MM.1S (cell line): ENCODE measurements around the gene MBD5.

Experiments
- DNase-seq: peaks from one replicate; pipeline ENCODE4 v3.0.0-alpha.2; 2015
- H2AFZ ChIP-seq: fragments of 300-600 bp; sonication (generic); 2 replicates; pipeline ENCODE4 v1.6.0; 2016; ENCODE audit warnings: antibody characterized with exemption, low read length
- H3F3A ChIP-seq: fragments of 300-600 bp; sonication (generic); 2 replicates; pipeline ENCODE4 v1.6.1; 2016; ENCODE audit warnings: mild to moderate bottlenecking, antibody characterized with exemption, low read length, moderate library complexity, mixed read lengths; ENCODE audit not compliant: insufficient read depth
- H3K27ac ChIP-seq: fragments of 300-600 bp; sonication (generic); 2 replicates; pipeline ENCODE4 v1.5.1; 2016; ENCODE audit warnings: mild to moderate bottlenecking, low read length
- H3K27me3 ChIP-seq: fragments of 300-600 bp; sonication (generic); replicated peaks from 2 replicates; pipeline ENCODE4 v1.6.0; 2016; ENCODE audit warnings: low read length; ENCODE audit not compliant: insufficient read depth
- H3K36me3 ChIP-seq: fragments of 300-600 bp; sonication (generic); replicated peaks from 2 replicates; pipeline ENCODE4 v1.6.1; 2016; ENCODE audit warnings: mild to moderate bottlenecking, low read length, mixed read lengths; ENCODE audit not compliant: insufficient read depth
- H3K4me1 ChIP-seq: fragments of 300-600 bp; sonication (generic); 2 replicates; pipeline ENCODE4 v1.6.1; 2016; ENCODE audit warnings: low read length, mixed read lengths
- H3K4me2 ChIP-seq: fragments of 300-600 bp; sonication (generic); 2 replicates; pipeline ENCODE4 v1.6.0; 2016; ENCODE audit warnings: low read depth, low read length
- H3K4me3 ChIP-seq: fragments of 300-600 bp; sonication (generic); 2 replicates; pipeline ENCODE4 v1.5.1; 2016; ENCODE audit warnings: low read length, mixed read lengths
- H3K79me2 ChIP-seq: fragments of 300-600 bp; sonication (generic); 2 replicates; pipeline ENCODE4 v1.6.1; 2016; ENCODE audit warnings: mixed run types, low read length, mixed read lengths
- H3K9ac ChIP-seq: fragments of 300-600 bp; sonication (generic); 2 replicates; pipeline ENCODE4 v1.6.1; 2016; ENCODE audit warnings: low read length, mixed read lengths
- H3K9me2 ChIP-seq: fragments of 300-600 bp; sonication (generic); replicated peaks from 2 replicates; pipeline ENCODE4 v1.6.1; 2016; ENCODE audit warnings: mild to moderate bottlenecking, low read length, mixed read lengths; ENCODE audit not compliant: insufficient read depth
- H3K9me3 ChIP-seq: fragments of 300-600 bp; sonication (generic); replicated peaks from 2 replicates; pipeline ENCODE4 v1.6.1; 2016; ENCODE audit warnings: mild to moderate bottlenecking, low read length, mixed read lengths; ENCODE audit not compliant: insufficient read depth
- H4K20me1 ChIP-seq: fragments of 300-600 bp; sonication (generic); 2 replicates; pipeline ENCODE4 v1.6.1; 2016; ENCODE audit warnings: mild to moderate bottlenecking, low read length, moderate library complexity, mixed read lengths; ENCODE audit not compliant: insufficient read depth
- EZH2 ChIP-seq: fragments of 300-600 bp; sonication (generic); optimal IDR thresholded peaks from 2 replicates; pipeline ENCODE3; 2017; ENCODE audit warnings: low read depth, mild to moderate bottlenecking, antibody characterized with exemption, low read length, mixed read lengths
- EZH2phosphoT487 ChIP-seq: fragments of 300-600 bp; sonication (generic); IDR thresholded peaks from 2 replicates; pipeline ENCODE4 v1.6.1; 2018; ENCODE audit warnings: antibody characterized with exemption, low read length
- TF ChIP-seq, protein P1 (sequence below): fragments of 300-600 bp; sonication (generic); IDR thresholded peaks from 2 replicates; pipeline ENCODE4 v1.5.1; 2016; ENCODE audit warnings: antibody characterized with exemption, low read length, mixed read lengths

The MBD5 gene

GRCh38 chr2:148483665-148484064, 462.8 kb downstream of the MBD5 start:
- no peaks in the 10 kb centered on the region for H4K20me1 ChIP-seq
- no peak for TF ChIP-seq EZH2phosphoT487
- no peak for TF ChIP-seq EZH2
- TF ChIP-seq, protein P1, sequence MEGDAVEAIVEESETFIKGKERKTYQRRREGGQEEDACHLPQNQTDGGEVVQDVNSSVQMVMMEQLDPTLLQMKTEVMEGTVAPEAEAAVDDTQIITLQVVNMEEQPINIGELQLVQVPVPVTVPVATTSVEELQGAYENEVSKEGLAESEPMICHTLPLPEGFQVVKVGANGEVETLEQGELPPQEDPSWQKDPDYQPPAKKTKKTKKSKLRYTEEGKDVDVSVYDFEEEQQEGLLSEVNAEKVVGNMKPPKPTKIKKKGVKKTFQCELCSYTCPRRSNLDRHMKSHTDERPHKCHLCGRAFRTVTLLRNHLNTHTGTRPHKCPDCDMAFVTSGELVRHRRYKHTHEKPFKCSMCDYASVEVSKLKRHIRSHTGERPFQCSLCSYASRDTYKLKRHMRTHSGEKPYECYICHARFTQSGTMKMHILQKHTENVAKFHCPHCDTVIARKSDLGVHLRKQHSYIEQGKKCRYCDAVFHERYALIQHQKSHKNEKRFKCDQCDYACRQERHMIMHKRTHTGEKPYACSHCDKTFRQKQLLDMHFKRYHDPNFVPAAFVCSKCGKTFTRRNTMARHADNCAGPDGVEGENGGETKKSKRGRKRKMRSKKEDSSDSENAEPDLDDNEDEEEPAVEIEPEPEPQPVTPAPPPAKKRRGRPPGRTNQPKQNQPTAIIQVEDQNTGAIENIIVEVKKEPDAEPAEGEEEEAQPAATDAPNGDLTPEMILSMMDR, result no peak

GRCh38 chr2:148484066-148484465, 463.2 kb downstream of the MBD5 start:
- no peaks in the 10 kb centered on the region for H3K36me3 ChIP-seq
- no peaks in the 10 kb centered on the region for H3F3A ChIP-seq
- H3K79me2 ChIP-seq, result no peaks in the 10 kb centered on the region
- H4K20me1 ChIP-seq, result no peaks in the 10 kb centered on the region
- no peak overlapping the region for H3K9ac ChIP-seq
- H3K9me3 ChIP-seq, result no peaks in the 10 kb centered on the region
- H3K4me3 ChIP-seq, result no peak overlapping the region
- no peak overlapping the region for H2AFZ ChIP-seq
- TF ChIP-seq EZH2, result no peak
- TF ChIP-seq, protein P1, result no peak
- TF ChIP-seq EZH2phosphoT487, result no peak
- no peaks in the 10 kb centered on the region for H3K9me2 ChIP-seq
- H3K4me1 ChIP-seq, result no peaks in the 10 kb centered on the region
- no peak for DNase-seq
- no peak overlapping the region for H3K4me2 ChIP-seq
- H3K27ac ChIP-seq, result no peak overlapping the region
- no peaks in the 10 kb centered on the region for H3K27me3 ChIP-seq

More at GRCh38 chr2:148483665-148484064, 462.8 kb downstream of the MBD5 start:
- Histone ChIP-seq H3K9me2 (no peaks in the 10 kb centered on the region), H3K4me2 (no peak overlapping the region), H2AFZ (no peak overlapping the region), H3K27me3 (no peaks in the 10 kb centered on the region), H3K27ac (no peak overlapping the region), H3K9ac (no peak overlapping the region), H3K4me1 (no peaks in the 10 kb centered on the region), H3K36me3 (no peaks in the 10 kb centered on the region), H3K9me3 (no peaks in the 10 kb centered on the region), H3K4me3 (no peak overlapping the region), H3K79me2 (no peaks in the 10 kb centered on the region), H3F3A (no peaks in the 10 kb centered on the region)
- DNase-seq, result no peak

DNA sequence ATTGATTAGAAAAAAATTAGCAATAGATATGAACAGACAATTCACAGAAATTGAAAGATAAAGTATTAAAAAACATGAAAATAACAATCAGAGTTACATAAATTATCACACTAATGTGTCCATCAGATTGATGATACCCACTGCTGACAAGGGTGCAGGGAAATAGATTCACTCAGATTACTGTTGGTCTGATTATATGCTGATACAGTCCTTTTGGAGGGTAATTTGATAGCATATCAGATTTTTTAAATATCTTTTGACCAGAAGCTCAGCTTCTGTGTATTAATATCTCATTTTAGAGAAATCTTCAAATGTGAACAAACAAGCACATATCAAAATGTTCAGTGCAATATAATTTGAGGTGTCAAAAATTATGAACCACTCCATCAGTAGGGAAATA, 465.8 kb downstream of the MBD5 start:
- no peak for DNase-seq
- no peaks in the 10 kb centered on the region for H3K4me1 ChIP-seq
- no peaks in the 10 kb centered on the region for H3K79me2 ChIP-seq
- no peak overlapping the region for H3K4me3 ChIP-seq
- H2AFZ ChIP-seq, result no peak overlapping the region
- no peak overlapping the region for H3K4me2 ChIP-seq
- H3K27ac ChIP-seq, result no peak overlapping the region
- no peaks in the 10 kb centered on the region for H4K20me1 ChIP-seq
- no peaks in the 10 kb centered on the region for H3K36me3 ChIP-seq
- no peak overlapping the region for H3K9ac ChIP-seq
- H3K27me3 ChIP-seq, result no peaks in the 10 kb centered on the region
- no peaks in the 10 kb centered on the region for H3F3A ChIP-seq
- no peaks in the 10 kb centered on the region for H3K9me3 ChIP-seq
- H3K9me2 ChIP-seq, result no peaks in the 10 kb centered on the region
- TF ChIP-seq EZH2phosphoT487, result no peak
- TF ChIP-seq, protein P1, result no peak
- no peak for TF ChIP-seq EZH2
